ENCODE measurements around the gene IL26.

DNA sequence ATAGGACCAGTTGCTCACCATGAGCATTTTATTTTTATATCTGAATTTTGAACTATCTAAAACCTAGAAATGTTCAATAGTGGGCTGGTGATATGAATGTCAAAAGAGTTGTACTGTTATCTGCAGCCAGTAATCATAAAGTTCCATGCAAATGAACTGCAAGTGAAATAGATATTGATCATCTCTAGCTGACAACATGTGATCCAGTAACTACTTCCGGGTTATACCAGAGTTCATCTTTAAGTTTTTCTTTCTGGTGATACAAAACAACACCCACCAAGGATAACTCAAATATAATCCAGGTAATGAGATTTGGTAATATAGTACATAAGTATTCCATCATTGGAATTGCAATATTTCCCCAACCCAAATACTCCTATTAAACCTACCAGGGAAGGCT lies 4.1 kb downstream of the IL26 start:
- TF ChIP-seq YY1 (tag by site-specific recombination; IDR thresholded peaks at IDR 0.05), result no peak
- TF ChIP-seq, protein P1, sequence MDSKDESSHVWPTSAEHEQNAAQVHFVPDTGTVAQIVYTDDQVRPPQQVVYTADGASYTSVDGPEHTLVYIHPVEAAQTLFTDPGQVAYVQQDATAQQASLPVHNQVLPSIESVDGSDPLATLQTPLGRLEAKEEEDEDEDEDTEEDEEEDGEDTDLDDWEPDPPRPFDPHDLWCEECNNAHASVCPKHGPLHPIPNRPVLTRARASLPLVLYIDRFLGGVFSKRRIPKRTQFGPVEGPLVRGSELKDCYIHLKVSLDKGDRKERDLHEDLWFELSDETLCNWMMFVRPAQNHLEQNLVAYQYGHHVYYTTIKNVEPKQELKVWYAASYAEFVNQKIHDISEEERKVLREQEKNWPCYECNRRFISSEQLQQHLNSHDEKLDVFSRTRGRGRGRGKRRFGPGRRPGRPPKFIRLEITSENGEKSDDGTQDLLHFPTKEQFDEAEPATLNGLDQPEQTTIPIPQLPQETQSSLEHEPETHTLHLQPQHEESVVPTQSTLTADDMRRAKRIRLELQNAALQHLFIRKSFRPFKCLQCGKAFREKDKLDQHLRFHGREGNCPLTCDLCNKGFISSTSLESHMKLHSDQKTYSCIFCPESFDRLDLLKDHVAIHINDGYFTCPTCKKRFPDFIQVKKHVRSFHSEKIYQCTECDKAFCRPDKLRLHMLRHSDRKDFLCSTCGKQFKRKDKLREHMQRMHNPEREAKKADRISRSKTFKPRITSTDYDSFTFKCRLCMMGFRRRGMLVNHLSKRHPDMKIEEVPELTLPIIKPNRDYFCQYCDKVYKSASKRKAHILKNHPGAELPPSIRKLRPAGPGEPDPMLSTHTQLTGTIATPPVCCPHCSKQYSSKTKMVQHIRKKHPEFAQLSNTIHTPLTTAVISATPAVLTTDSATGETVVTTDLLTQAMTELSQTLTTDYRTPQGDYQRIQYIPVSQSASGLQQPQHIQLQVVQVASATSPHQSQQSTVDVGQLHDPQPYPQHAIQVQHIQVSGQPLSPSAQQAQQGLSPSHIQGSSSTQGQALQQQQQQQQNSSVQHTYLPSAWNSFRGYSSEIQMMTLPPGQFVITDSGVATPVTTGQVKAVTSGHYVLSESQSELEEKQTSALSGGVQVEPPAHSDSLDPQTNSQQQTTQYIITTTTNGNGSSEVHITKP (tag by site-specific recombination; IDR thresholded peaks at IDR 0.05), result no peak
- TF ChIP-seq, protein P2, sequence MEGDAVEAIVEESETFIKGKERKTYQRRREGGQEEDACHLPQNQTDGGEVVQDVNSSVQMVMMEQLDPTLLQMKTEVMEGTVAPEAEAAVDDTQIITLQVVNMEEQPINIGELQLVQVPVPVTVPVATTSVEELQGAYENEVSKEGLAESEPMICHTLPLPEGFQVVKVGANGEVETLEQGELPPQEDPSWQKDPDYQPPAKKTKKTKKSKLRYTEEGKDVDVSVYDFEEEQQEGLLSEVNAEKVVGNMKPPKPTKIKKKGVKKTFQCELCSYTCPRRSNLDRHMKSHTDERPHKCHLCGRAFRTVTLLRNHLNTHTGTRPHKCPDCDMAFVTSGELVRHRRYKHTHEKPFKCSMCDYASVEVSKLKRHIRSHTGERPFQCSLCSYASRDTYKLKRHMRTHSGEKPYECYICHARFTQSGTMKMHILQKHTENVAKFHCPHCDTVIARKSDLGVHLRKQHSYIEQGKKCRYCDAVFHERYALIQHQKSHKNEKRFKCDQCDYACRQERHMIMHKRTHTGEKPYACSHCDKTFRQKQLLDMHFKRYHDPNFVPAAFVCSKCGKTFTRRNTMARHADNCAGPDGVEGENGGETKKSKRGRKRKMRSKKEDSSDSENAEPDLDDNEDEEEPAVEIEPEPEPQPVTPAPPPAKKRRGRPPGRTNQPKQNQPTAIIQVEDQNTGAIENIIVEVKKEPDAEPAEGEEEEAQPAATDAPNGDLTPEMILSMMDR (tag by site-specific recombination; IDR thresholded peaks at IDR 0.05), result no peak
- no peak for TF ChIP-seq ZNF629 (tag by site-specific recombination; IDR thresholded peaks at IDR 0.05)
- TF ChIP-seq, protein P3, sequence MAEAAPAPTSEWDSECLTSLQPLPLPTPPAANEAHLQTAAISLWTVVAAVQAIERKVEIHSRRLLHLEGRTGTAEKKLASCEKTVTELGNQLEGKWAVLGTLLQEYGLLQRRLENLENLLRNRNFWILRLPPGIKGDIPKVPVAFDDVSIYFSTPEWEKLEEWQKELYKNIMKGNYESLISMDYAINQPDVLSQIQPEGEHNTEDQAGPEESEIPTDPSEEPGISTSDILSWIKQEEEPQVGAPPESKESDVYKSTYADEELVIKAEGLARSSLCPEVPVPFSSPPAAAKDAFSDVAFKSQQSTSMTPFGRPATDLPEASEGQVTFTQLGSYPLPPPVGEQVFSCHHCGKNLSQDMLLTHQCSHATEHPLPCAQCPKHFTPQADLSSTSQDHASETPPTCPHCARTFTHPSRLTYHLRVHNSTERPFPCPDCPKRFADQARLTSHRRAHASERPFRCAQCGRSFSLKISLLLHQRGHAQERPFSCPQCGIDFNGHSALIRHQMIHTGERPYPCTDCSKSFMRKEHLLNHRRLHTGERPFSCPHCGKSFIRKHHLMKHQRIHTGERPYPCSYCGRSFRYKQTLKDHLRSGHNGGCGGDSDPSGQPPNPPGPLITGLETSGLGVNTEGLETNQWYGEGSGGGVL (tag by site-specific recombination; IDR thresholded peaks at IDR 0.05), result no peak
- no peak for TF ChIP-seq ZNF792 (tag by site-specific recombination; IDR thresholded peaks at IDR 0.05)
- no peak for TF ChIP-seq ZNF202 (tag by site-specific recombination; IDR thresholded peaks at IDR 0.05; ENCODE audit: borderline replicate concordance)
- TF ChIP-seq, protein P4, sequence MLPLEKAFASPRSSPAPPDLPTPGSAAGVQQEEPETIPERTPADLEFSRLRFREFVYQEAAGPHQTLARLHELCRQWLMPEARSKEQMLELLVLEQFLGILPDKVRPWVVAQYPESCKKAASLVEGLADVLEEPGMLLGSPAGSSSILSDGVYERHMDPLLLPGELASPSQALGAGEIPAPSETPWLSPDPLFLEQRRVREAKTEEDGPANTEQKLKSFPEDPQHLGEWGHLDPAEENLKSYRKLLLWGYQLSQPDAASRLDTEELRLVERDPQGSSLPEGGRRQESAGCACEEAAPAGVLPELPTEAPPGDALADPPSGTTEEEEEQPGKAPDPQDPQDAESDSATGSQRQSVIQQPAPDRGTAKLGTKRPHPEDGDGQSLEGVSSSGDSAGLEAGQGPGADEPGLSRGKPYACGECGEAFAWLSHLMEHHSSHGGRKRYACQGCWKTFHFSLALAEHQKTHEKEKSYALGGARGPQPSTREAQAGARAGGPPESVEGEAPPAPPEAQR (tag by site-specific recombination; IDR thresholded peaks at IDR 0.05), result no peak
- no peak for TF ChIP-seq ZNF544 (tag by site-specific recombination; IDR thresholded peaks at IDR 0.05)
- TF ChIP-seq ZNF274 (IDR thresholded peaks at IDR 0.05; ENCODE audit: low read length), result no peak
- no peak for TF ChIP-seq ZNF274 (tag by site-specific recombination; IDR thresholded peaks at IDR 0.05; ENCODE audit: borderline replicate concordance)
